ENCODE results near the gene RNU7-1.

Gene RNU7-1

DNA sequence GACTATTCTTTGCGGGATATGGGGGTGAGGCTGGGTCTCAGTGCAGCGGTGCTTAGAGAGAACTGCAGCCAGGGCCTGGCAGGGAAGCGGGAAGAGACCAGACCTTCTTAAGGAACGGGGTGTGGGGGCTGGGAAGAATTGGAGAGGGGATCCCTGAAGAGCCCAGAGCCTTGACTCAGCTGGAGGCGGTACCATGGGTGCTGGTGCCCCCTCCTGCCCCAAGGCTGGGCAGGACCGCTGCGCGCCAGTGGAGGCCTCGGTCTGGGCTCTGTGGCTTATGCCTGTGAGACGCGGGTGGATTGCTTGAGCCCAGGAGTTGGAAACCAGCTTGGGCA lies 1.3 kb upstream of the RNU7-1 start:
- H3K27me3 ChIP-seq (ENCODE audit: control insufficient read depth in 1 of 2, insufficient read depth in 2 of 2, low read length in 2 of 2) = no peaks in the 10 kb centered on the region
- peak overlapping the region; percentile 91 for H3K9ac ChIP-seq (ENCODE audit: low read length)
- peaks cover 42% of the 10 kb centered on the region for H3K4me1 ChIP-seq (ENCODE audit: insufficient read depth, low read length)
- peaks cover 37% of the 10 kb centered on the region for H3K36me3 ChIP-seq (ENCODE audit: insufficient read depth, low read length)
- no peak overlapping the region for H3K4me3 ChIP-seq (ENCODE audit: low read depth in 1 of 2, low read length in 2 of 2)
- H3K27ac ChIP-seq (ENCODE audit: low read depth, low read length) = peak overlapping the region; percentile 87
- no peaks in the 10 kb centered on the region for H3K9me3 ChIP-seq (ENCODE audit: low read length)

DNA sequence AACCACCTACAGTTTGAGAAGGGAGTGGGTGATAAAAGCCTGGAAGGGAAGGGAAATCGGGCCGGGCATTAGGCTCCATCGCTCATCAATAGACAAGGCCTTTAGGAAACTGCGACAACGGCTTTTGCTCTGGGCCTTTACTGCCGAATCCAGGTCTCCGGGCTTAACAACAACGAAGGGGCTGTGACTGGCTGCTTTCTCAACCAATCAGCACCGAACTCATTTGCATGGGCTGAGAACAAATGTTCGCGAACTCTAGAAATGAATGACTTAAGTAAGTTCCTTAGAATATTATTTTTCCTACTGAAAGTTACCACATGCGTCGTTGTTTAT lies 261 bp upstream of the RNU7-1 start:
- peaks cover 39% of the 10 kb centered on the region for H3K4me1 ChIP-seq (ENCODE audit: insufficient read depth, low read length)

DNA sequence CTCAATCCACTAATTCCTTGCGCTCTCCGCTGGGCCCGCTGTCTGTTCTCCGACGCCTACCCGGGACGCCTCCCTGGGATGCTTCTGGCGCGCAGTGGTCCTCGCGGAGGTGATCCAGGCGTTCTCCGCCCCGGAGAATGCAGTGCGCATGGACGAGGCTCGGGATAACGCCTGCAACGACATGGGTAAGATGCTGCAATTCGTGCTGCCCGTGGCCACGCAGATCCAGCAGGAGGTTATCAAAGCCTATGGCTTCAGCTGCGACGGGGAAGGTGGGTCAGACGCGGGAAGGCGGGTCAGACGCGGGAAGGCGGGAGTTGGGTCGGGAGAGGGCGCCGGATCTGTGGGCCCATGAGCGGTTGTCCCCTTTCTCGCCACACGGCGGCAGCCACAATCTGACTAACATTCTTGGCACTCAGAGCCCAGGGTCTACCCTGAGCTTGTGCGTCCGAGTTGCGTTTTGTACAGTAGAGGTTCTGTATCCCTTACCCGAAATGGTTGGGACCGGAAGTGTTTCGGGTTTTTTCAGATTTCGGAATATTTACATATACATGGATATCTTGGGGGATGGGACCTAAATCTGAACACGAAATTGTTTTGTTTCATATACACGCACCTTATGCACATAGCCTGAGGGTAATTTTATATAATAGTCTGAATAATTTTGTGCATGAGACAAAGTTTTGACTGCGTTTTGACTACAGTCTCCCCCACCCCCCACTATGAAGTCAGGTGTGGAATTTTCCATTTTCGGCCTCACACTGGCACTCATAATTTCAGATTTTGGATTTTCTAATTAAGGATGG lies 968 bp downstream of the RNU7-1 start:
- H3K36me3 ChIP-seq (ENCODE audit: insufficient read depth, low read length) = peaks cover 38% of the 10 kb centered on the region
- peaks cover 28% of the 10 kb centered on the region for H3K4me1 ChIP-seq (ENCODE audit: insufficient read depth, low read length)
- H3K4me3 ChIP-seq (ENCODE audit: low read depth in 1 of 2, low read length in 2 of 2) = peak overlapping the region; percentile 51 to 82

More for the DNA sequence above, 261 bp upstream of the RNU7-1 start:
- Histone ChIP-seq H3K36me3 (ENCODE audit: insufficient read depth, low read length) (peaks cover 38% of the 10 kb centered on the region), H3K9me3 (ENCODE audit: low read length) (no peaks in the 10 kb centered on the region), H3K27me3 (ENCODE audit: control insufficient read depth in 1 of 2, insufficient read depth in 2 of 2, low read length in 2 of 2) (no peaks in the 10 kb centered on the region), H3K4me3 (ENCODE audit: low read depth in 1 of 2, low read length in 2 of 2) (peak overlapping the region in 1 of 2 donors; percentile 82), H3K9ac (ENCODE audit: low read length) (peak overlapping the region; percentile 91), H3K27ac (ENCODE audit: low read depth, low read length) (peak overlapping the region; percentile 87)

DNA sequence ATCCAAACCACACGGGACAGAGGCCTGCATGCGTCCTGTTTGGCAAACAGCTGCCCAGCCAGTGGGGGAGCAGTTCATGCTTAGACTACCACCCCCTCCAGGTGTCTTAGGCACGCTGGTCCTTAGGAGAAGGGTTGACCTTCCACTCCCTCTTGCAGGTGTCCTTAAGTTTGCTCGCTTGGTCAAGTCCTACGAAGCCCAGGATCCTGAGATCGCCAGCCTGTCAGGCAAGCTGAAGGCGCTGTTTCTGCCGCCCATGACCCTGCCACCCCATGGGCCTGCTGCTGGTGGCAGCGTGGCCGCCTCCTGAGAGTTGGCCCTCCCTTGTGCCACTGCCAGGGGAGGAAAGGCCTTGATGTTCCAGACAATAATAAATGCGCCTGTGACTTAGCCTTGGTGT lies 2.0 kb downstream of the RNU7-1 start:
- peaks cover 33% of the 10 kb centered on the region for H3K36me3 ChIP-seq (ENCODE audit: insufficient read depth, low read length)
- H3K27ac ChIP-seq (ENCODE audit: low read depth, low read length) = peak overlapping the region; percentile 87
- H3K9me3 ChIP-seq (ENCODE audit: low read length) = no peaks in the 10 kb centered on the region
- no peaks in the 10 kb centered on the region for H3K27me3 ChIP-seq (ENCODE audit: control insufficient read depth in 1 of 2, insufficient read depth in 2 of 2, low read length in 2 of 2)
- H3K4me3 ChIP-seq (ENCODE audit: low read depth in 1 of 2, low read length in 2 of 2) = no peak overlapping the region
- no peak overlapping the region for H3K9ac ChIP-seq (ENCODE audit: low read length)
- H3K4me1 ChIP-seq (ENCODE audit: insufficient read depth, low read length) = peaks cover 28% of the 10 kb centered on the region

More for the DNA sequence above, 968 bp downstream of the RNU7-1 start:
- Histone ChIP-seq H3K9ac (ENCODE audit: low read length) (peak overlapping the region; percentile 91), H3K9me3 (ENCODE audit: low read length) (no peaks in the 10 kb centered on the region), H3K27ac (ENCODE audit: low read depth, low read length) (peak overlapping the region; percentile 87), H3K27me3 (ENCODE audit: control insufficient read depth in 1 of 2, insufficient read depth in 2 of 2, low read length in 2 of 2) (no peaks in the 10 kb centered on the region)

DNA sequence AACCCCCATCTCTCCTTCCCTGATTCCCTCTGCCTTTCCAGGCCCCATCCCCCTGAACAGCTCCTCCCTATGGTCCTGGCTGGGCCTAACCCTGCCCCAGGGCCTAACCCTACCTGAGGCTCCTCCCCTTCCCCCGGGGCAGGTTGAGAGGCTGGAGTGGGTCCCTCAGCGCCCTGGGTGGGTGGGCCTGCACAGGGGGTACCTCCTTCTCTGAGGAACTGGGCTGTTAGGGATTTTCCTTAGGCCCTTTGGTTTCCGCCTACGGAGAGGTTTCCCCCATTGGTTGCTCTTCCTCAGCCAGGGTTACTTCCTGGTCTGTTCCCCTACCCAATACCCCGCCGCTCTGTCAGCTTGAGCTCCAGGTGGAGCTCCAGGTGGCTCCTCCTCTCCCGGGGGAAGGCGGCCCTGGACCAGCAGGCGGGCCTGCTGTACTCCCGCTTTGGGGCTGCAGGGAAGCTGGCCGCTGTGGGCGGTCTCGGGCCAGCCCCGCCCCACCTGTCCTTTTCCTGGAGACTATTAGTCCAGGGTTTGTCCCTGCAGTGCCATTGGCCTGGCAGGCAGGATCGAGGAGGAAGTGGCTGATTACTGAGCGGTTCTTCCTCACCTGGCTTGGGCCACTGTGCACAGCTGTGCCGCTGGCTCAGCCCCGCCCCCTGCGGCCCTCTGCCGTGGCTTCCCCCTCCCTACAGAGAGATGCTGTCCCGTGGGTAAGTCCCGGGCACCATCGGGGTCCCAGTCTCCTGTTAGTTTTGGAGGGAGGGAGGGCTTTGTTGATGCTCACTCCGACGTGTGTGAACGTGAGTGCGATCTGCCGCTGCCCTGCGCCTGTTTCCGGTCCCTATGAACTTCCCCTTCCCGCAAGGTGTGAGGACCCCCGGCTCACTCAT lies 2.7 kb downstream of the RNU7-1 start:
- H3K36me3 ChIP-seq (ENCODE audit: insufficient read depth, low read length) = peaks cover 27% of the 10 kb centered on the region
- H3K4me3 ChIP-seq (ENCODE audit: low read depth in 1 of 2, low read length in 2 of 2) = no peak overlapping the region
- H3K9ac ChIP-seq (ENCODE audit: low read length) = no peak overlapping the region
- H3K27me3 ChIP-seq (ENCODE audit: control insufficient read depth in 1 of 2, insufficient read depth in 2 of 2, low read length in 2 of 2) = no peaks in the 10 kb centered on the region
- no peak overlapping the region for H3K27ac ChIP-seq (ENCODE audit: low read depth, low read length)
- peaks cover 28% of the 10 kb centered on the region for H3K4me1 ChIP-seq (ENCODE audit: insufficient read depth, low read length)
- no peaks in the 10 kb centered on the region for H3K9me3 ChIP-seq (ENCODE audit: low read length)

DNA sequence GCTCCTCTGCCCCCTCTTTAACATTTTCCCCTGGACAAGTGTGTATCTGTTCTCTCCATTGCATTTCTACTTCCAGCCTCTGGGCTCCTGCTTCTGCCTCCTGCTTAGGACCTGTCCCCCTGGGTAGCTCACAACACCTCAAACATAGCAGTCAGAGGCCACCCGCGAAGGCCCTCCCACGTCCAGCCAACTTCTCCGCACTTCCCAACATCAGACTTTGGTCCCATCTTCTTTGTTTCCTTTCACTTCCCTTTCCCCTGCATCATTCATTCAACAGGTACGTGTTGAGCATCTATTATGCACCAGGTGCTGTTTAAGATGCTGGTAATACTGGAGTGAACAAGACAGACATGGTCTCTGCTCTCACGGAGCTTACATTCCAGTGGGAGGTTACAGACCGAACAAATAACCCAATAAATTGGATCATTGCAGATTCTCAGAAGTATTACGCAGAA lies 3.3 kb downstream of the RNU7-1 start:
- H3K4me1 ChIP-seq (ENCODE audit: insufficient read depth, low read length) = peaks cover 28% of the 10 kb centered on the region
- H3K9ac ChIP-seq (ENCODE audit: low read length) = no peak overlapping the region
- H3K9me3 ChIP-seq (ENCODE audit: low read length) = no peaks in the 10 kb centered on the region
- H3K27ac ChIP-seq (ENCODE audit: low read depth, low read length) = no peak overlapping the region
- peaks cover 20% of the 10 kb centered on the region for H3K36me3 ChIP-seq (ENCODE audit: insufficient read depth, low read length)
- H3K4me3 ChIP-seq (ENCODE audit: low read depth in 1 of 2, low read length in 2 of 2) = no peak overlapping the region
- no peaks in the 10 kb centered on the region for H3K27me3 ChIP-seq (ENCODE audit: control insufficient read depth in 1 of 2, insufficient read depth in 2 of 2, low read length in 2 of 2)

DNA sequence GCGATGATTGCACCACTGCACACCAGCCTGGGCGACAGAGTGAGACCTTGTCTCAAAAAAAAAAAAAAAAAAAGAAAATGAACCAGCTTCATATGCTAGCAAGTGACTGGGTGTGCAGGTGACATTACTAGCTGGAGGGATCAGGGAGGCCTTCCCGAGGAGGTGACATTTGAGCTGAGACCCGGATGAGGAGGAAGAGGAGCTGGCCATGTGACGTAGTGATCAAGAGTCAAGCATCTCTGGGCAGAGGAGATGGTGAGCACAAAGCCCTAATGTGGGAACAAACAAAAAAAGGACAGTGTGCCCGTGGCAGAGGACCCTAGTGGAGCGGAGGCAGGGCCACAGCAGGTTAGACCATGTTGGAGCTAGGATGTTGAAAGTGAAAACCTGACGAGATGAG lies 4.0 kb downstream of the RNU7-1 start:
- no peak overlapping the region for H3K4me3 ChIP-seq (ENCODE audit: low read depth in 1 of 2, low read length in 2 of 2)
- no peaks in the 10 kb centered on the region for H3K27me3 ChIP-seq (ENCODE audit: control insufficient read depth in 1 of 2, insufficient read depth in 2 of 2, low read length in 2 of 2)
- H3K36me3 ChIP-seq (ENCODE audit: insufficient read depth, low read length) = peaks cover 20% of the 10 kb centered on the region
- H3K9me3 ChIP-seq (ENCODE audit: low read length) = no peaks in the 10 kb centered on the region
- peaks cover 23% of the 10 kb centered on the region for H3K4me1 ChIP-seq (ENCODE audit: insufficient read depth, low read length)
- no peak overlapping the region for H3K9ac ChIP-seq (ENCODE audit: low read length)
- no peak overlapping the region for H3K27ac ChIP-seq (ENCODE audit: low read depth, low read length)

DNA sequence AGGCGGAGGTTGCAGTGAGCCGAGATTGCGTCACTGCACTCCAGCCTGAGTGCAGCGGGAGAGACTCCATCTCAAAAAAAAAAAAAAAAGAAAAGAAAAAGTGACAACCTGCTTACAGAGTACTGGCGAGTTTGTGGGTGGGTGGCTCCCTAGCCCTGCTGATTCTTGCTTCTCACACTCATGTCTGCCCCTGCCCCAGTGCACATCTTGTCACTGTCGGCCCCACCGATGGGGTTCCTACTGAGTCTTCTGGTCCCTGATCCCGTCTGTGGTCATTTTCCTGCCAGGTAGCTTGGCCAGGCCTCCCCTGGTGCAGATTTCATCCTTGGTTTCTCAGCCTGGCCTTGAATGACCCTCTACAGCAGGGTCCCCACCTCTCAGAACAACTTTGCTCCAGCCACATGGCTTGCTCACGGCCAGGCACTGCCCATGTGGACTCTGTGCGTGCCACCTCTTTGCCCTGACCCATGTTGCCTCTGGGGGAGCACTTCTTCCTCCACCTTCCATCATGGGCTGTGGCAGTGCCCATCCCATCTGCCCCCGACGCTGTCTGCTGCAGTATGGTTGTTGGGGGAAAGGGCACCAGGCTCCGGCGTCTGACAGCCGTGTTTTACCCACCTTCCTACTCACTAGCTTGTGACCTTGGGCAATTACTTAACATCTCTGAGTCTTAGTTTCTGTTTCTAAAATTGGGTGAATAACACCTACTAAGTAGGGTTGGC lies 5.4 kb downstream of the RNU7-1 start:
- peaks cover 20% of the 10 kb centered on the region for H3K36me3 ChIP-seq (ENCODE audit: insufficient read depth, low read length)
- no peaks in the 10 kb centered on the region for H3K9me3 ChIP-seq (ENCODE audit: low read length)
- peaks cover 15% of the 10 kb centered on the region for H3K4me1 ChIP-seq (ENCODE audit: insufficient read depth, low read length)
- H3K27ac ChIP-seq (ENCODE audit: low read depth, low read length) = no peak overlapping the region
- no peak overlapping the region for H3K4me3 ChIP-seq (ENCODE audit: low read depth in 1 of 2, low read length in 2 of 2)
- H3K27me3 ChIP-seq (ENCODE audit: control insufficient read depth in 1 of 2, insufficient read depth in 2 of 2, low read length in 2 of 2) = no peaks in the 10 kb centered on the region
- no peak overlapping the region for H3K9ac ChIP-seq (ENCODE audit: low read length)

DNA sequence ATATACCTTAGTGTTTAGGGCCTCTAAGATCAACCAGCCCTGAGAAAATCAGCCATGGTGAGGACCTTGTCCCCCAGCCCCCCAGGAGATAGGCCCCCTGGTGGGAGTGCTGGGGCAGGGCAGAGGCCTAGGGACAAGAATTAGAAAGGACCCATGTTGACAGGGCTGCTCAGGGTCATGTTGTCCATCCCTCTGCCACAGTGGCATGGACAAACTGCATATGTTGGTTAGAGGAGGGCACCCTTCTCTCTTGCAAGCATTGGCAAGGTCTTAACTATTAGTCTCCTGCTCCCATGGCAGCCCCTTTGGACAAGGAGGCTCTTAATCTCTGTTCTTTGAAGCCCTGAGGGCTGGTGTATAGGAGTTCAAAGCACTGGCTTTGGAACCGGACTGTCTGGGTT lies 6.8 kb downstream of the RNU7-1 start:
- Histone ChIP-seq H3K9me3 (ENCODE audit: low read length) (no peaks in the 10 kb centered on the region), H3K27me3 (ENCODE audit: control insufficient read depth in 1 of 2, insufficient read depth in 2 of 2, low read length in 2 of 2) (no peaks in the 10 kb centered on the region), H3K27ac (ENCODE audit: low read depth, low read length) (no peak overlapping the region), H3K36me3 (ENCODE audit: insufficient read depth, low read length) (peaks cover 16% of the 10 kb centered on the region), H3K9ac (ENCODE audit: low read length) (no peak overlapping the region), H3K4me3 (ENCODE audit: low read depth in 1 of 2, low read length in 2 of 2) (no peak overlapping the region), H3K4me1 (ENCODE audit: insufficient read depth, low read length) (peaks cover 14% of the 10 kb centered on the region)

DNA sequence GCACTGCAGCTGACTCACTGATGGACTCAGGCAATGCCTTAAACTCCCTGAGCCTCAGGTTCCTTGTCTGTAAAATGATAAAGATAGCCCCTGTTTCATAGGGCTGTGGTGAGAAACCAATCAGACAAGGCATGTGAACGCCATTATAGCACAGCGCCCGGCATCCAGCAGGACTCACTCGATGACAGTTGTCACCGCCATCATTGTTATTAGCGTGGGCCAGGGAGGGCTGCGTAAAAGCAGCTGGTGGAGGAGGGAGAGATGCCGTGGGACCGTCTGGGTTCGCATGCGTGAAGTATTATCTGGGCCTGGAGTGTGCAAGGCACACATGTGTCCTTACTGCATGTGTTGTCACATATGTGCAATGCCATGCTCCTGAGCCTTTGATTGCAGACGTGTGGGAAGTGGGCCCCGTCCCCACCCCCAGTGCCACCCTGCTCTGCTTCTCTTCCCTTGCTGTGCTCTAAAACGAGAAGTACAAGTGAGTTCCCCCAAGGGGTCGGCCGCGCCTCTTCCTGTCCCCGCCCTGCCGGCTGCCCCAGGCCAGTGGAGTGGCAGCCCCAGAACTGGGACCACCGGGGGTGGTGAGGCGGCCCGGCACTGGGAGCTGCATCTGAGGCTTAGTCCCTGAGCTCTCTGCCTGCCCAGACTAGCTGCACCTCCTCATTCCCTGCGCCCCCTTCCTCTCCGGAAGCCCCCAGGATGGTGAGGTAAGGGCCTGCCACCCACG lies 7.4 kb downstream of the RNU7-1 start, which contains the start of gene PTPN6:
Gene PTPN6, plus strand, starts transcription at position 546 of the 730 bp plus-strand sequence. Its CDS starts 157 bp downstream, at position 703.
- H3K27me3 ChIP-seq (ENCODE audit: control insufficient read depth in 1 of 2, insufficient read depth in 2 of 2, low read length in 2 of 2) = no peaks in the 10 kb centered on the region
- no peak within 1 kb of the TSS for H3K27ac ChIP-seq (ENCODE audit: low read depth, low read length)
- H3K9me3 ChIP-seq (ENCODE audit: low read length) = no peaks in the 10 kb centered on the region
- peaks cover 10% of the 10 kb centered on the region for H3K4me1 ChIP-seq (ENCODE audit: insufficient read depth, low read length)
- no peak within 1 kb of the TSS for H3K9ac ChIP-seq (ENCODE audit: low read length)
- H3K4me3 ChIP-seq (ENCODE audit: low read depth in 1 of 2, low read length in 2 of 2) = no peak within 1 kb of the TSS
- H3K36me3 ChIP-seq (ENCODE audit: insufficient read depth, low read length) = peaks cover 11% of the 10 kb centered on the region
